ENCODE results near the gene SERPINI1. TPM values are rescaled to one million over a fixed set of nuclear protein-coding genes. Genes with fewer than 3 reads are reported as not detected.

Gene SERPINI1
- total and polyA plus RNA-seq, 2 of the 8 experiments (the other 6 are each of a cell fraction or from before 2014, with no cell fraction given): 5.3 to 9.9 TPM

GRCh38 chr3:167733961-167734497 is 1.5 kb upstream of the SERPINI1 start (continued):
- TF ChIP-seq CHD2 (IDR thresholded peaks at IDR 0.05; ENCODE audit: low read length) (0 out of 2 replicates have a peak, but pooled peaks have one; percentile 11), SIRT6 (IDR thresholded peaks at IDR 0.05; ENCODE audit: low read length) (no peak), ATF2 (IDR thresholded peaks at IDR 0.05; ENCODE audit: low read length) (no peak), TBP (IDR thresholded peaks at IDR 0.05; ENCODE audit: low read depth, low read length) (no peak), CREB1 (IDR thresholded peaks at IDR 0.05) (no peak), POLR2A (IDR thresholded peaks at IDR 0.05; ENCODE audit: control extremely low read depth in 1 of 2, low read depth in 2 of 2, low read length in 2 of 2) (peak in 1 of 2 experiments; percentile 51; a peak in 2 of 3 replicates), SIN3A (conservative IDR thresholded peaks at IDR 0.05 in 1 of 2, IDR thresholded peaks at IDR 0.05 in 1 of 2; ENCODE audit: low read depth in 1 of 2, low read length in 2 of 2) (peak in 1 of 2 experiments; percentile 33; a peak in 1 of 4 replicates), HDAC6 (IDR thresholded peaks at IDR 0.05; ENCODE audit: low read depth, low read length) (no peak), CBX5 (IDR thresholded peaks at IDR 0.05; ENCODE audit: low read depth, low read length) (no peak), KDM4A (IDR thresholded peaks at IDR 0.05; ENCODE audit: low read depth, low read length, severe bottlenecking) (peak; percentile 19), HDAC2 (IDR thresholded peaks at IDR 0.05; ENCODE audit: borderline replicate concordance in 1 of 2, low read depth in 2 of 2, low read length in 2 of 2) (peak in 1 of 2 experiments; percentile 58; a peak in 1 of 4 replicates), RXRA (IDR thresholded peaks at IDR 0.05; ENCODE audit: insufficient read depth, low read depth, low read length) (no peak), SP4 (IDR thresholded peaks at IDR 0.05; ENCODE audit: low read length) (no peak), MAX (IDR thresholded peaks at IDR 0.05) (no peak), GTF2F1 (IDR thresholded peaks at IDR 0.05; ENCODE audit: borderline replicate concordance, low read depth, low read length) (no peak), GABPA (IDR thresholded peaks at IDR 0.05; ENCODE audit: borderline replicate concordance, insufficient read depth, low read length) (no peak), SP1 (IDR thresholded peaks at IDR 0.05; ENCODE audit: low read depth, low read length) (0 out of 2 replicates have a peak, but pooled peaks have one; percentile 16), BRCA1 (IDR thresholded peaks at IDR 0.05; ENCODE audit: low read depth, low read length) (no peak)

Measured in H1 (cell line).